ENCODE data around the gene ADAMTS19. TPM values are rescaled to one million over a fixed set of nuclear protein-coding genes. Genes with fewer than 3 reads are reported as not detected.
"Not testable (repeated sequence)": the region's sequence is repeated elsewhere in the genome, so short reads cannot be mapped to it uniquely, and the experiment has no call there.

The ADAMTS19 gene, protein sequence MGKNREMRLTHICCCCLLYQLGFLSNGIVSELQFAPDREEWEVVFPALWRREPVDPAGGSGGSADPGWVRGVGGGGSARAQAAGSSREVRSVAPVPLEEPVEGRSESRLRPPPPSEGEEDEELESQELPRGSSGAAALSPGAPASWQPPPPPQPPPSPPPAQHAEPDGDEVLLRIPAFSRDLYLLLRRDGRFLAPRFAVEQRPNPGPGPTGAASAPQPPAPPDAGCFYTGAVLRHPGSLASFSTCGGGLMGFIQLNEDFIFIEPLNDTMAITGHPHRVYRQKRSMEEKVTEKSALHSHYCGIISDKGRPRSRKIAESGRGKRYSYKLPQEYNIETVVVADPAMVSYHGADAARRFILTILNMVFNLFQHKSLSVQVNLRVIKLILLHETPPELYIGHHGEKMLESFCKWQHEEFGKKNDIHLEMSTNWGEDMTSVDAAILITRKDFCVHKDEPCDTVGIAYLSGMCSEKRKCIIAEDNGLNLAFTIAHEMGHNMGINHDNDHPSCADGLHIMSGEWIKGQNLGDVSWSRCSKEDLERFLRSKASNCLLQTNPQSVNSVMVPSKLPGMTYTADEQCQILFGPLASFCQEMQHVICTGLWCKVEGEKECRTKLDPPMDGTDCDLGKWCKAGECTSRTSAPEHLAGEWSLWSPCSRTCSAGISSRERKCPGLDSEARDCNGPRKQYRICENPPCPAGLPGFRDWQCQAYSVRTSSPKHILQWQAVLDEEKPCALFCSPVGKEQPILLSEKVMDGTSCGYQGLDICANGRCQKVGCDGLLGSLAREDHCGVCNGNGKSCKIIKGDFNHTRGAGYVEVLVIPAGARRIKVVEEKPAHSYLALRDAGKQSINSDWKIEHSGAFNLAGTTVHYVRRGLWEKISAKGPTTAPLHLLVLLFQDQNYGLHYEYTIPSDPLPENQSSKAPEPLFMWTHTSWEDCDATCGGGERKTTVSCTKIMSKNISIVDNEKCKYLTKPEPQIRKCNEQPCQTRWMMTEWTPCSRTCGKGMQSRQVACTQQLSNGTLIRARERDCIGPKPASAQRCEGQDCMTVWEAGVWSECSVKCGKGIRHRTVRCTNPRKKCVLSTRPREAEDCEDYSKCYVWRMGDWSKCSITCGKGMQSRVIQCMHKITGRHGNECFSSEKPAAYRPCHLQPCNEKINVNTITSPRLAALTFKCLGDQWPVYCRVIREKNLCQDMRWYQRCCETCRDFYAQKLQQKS
- not detected in 2 replicates for total RNA-seq (2014; rRNA removed; shearing (Covaris generic))

DNA sequence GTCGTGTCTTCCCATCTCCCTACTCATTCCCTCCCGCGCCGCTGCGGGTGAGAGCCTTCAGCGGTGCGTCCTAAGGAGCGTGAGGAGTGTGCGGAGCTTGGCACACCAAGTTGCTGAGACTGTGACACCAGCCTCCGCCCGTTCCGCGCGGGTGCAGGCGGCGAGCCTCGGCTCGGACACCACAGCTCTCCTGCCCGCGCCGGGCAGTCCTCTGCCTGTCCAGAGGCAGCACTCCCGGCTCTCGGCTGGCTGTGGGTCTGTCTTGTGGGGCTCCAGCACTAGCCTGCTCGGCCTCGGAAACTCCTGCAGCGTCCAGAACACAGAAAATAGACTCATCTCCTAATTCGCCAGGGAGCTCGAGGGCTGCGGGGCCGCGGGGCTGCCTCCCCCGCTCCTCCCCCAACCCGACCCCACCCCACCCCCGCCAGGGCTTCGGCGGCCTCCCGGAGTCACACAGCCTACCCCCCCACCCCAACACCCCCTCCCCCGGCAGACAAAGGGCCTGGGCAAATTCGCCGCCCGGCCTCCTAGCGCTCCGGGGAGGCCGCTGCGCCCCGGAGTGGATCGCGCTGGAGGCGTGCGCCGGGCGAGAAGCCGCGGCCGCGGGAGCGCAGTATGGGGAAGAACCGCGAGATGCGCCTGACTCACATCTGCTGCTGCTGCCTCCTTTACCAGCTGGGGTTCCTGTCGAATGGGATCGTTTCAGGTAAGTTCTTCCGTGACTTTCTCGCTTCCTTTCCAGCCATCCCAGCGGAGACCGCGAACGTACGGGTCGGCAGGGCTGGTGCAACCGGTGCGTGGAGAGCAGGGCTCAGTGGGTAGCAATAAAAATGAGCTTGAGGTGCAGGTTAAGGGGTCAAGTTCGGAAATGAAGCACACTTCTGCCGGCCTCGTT, at the start of gene ADAMTS19:
ADAMTS19 (plus strand) TSS at position 522 of the 895 bp plus-strand sequence; CDS start at position 616, 94 bp downstream.
- no peak for DNase-seq (ENCODE audit: low spot score)

DNA sequence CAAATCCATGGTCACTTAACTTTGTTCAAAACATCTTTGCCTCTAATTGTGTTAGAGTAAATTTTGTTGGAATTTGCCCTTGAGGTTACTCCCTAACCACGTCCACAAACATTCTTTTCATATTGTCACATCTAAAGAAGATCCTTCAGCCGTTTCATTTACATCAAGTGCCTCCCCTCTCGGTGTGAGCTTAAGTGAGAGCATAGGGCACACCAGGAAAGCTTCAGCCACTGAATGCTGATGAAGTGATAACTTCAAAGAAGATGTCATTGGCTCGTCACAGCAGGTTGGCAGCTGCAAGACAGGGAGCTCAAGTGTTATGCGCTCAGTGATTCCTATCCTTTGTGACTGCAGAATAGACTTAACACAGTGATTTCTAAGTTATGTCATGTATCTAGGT, 49.6 kb upstream of the ADAMTS19 start:
- no peak for DNase-seq (ENCODE audit: low spot score)

DNA sequence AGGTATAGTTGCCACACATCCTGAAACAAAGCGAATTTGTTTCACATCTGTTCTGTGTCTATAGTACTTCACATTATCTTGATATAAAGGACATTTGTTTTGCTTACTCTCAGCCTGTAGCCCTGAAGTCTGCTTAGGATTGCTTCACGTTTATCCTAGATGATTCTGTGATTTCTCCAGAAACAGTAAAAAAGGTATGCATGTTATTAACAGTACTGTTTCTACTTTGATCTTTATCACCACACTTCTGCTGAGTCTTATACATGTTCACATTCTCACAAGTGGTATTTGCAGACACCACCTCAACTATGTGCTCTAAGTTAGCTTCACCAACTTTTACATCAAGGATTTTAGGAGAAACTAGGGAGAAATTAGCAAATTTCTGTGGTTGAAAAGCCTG, 47.4 kb upstream of the ADAMTS19 start:
- DNase-seq (ENCODE audit: low spot score): no peak

DNA sequence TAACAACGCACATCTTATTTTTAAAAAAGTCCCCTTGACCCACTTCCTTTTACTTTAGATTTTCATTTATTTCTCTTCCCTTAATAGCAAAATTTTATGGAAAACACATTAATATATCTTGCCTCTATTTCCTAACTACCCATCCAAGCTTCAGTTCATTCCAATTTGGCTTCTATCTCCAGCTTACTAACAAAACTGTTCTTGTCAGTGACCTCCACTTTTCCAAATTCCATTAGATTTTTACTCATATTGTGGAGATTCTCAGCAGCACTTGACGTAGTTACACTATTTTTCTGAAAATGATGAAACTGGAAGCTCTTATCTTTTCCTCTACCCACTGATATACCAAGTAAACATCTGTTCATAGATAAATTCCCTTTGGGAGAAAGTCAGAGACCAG, 46.5 kb upstream of the ADAMTS19 start:
- DNase-seq (ENCODE audit: low spot score): no peak

DNA sequence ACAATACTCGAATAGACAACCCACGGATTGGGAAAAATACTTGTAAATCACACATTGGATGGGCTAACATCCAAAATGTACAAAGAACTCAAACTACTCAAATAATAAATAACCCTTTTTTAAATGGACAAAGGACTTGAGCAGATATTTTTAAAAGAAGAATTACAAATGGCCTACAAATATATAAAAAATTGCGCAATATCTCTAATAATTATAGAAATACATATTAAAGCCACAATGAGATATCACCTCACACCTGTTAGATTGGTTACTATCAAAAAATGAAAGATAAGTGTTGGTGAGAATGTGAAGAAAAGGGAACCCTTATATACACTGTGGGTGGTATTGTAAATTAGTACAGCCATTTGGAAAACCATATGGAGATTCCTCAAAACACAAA, 40.8 kb upstream of the ADAMTS19 start:
- DNase-seq (ENCODE audit: low spot score): no peak

DNA sequence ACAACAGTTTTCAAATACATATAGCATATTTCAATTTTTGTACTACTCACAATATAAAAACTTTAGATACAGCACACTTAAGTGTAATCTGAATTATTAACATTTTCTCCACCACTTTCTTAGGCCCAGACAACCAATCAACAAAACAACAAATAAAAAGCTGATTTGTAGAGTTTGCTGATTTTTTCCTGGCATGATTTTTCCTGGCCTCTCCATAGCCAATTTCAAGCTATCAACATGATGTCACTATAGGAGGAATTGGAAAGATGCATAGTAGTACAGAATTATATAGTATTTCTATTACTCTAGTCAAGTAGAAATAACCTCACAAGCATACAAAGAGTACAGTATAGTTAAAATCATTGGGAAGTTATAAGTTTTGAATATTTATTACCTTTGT, 35.1 kb upstream of the ADAMTS19 start:
- no peak for DNase-seq (ENCODE audit: low spot score)

DNA sequence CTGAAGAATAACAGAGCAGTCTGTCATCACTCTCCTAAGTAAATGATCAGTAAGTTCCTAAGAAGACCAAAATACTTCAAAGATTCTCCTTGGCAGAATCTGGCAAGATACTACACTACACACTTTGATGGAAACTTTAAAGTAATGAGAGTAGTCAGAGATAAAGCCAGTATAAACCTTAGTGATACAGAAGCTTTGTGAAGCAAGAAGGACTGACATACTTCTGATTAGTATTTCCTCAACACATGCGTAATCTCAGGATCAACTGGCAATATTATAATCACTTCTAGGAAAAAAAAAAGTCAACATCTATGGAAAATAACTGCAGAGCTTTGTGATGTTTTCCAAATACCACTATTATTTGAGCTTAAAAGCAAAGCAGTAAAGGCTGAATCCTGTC, 34.0 kb upstream of the ADAMTS19 start:
- no peak for DNase-seq (ENCODE audit: low spot score)

DNA sequence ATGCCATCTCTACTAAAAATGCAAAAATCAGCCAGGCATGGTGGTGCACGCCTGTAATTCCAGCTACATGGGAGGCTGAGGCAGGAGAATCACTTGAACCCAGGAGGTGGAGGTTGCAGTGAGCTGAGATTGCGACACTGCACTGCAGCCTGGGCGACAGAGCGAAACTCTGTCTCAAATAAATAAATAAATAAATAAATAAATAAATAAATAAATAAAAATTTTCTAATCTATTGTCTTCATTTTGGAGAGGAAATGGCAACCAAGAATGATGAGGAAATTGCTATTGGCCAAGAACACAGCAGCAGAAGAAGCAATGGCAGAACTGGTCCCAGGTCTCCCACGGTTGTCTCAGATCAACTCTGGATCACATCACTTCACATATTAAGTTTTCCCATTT, 31.5 kb upstream of the ADAMTS19 start:
- not testable (repeated sequence) for DNase-seq (ENCODE audit: low spot score)

DNA sequence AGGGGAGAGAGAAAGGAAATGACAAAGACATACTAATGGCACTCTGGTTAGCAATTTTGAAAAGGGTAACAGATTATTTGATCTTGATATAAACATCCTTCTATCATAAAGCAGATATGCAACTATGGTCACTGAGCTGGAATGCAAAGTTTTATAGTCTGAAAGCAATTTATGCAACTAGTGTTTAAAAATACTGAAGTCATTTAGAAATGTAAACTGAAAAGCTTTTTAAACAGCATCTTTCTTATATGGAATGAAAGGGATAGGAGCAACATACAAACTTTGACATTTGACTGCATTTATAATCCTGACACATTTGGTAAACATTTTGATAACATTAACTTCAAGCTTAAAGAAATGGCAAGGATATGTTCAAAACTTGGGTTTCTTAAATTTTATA, 28.7 kb upstream of the ADAMTS19 start:
- DNase-seq (ENCODE audit: low spot score): no peak

DNA sequence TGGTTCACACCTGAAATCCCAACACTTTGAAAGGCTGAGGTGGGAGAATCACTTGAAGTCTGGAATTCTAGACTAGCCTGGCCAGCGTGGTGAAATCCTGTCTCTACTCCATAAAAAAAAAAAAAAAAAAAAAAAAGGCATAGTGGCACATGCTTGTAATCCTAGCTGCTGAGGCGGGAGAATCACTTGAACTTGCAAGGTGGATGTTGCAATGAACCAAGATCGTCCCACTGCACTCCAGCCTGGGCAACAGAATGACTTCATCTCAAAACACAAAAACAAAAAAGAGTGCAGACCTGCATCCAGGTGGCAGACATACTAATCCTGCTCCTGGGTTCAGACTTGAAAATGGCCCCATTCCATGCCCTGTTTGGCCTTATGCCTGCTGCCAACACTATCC, 21.8 kb upstream of the ADAMTS19 start:
- no peak for DNase-seq (ENCODE audit: low spot score)

DNA sequence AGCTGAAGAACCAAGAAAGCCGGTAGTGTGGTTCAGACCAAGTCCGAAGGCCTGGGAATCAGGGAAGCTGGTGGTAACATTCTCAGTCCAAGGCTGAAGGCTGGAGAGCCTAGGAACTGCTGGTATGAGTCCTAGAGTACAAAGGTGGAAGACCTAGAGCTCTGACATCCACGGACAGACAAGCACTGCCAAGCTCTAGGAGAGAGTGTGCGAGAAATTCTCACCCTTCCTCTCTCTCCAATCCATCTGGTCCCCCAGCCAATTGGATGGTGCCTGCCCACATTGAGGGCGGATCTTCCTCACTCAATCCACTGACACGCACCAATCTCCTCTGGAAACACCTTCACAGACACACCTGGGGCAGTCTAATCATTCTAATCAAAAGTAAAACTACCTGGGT, 19.7 kb upstream of the ADAMTS19 start:
- no peak for DNase-seq (ENCODE audit: low spot score)

DNA sequence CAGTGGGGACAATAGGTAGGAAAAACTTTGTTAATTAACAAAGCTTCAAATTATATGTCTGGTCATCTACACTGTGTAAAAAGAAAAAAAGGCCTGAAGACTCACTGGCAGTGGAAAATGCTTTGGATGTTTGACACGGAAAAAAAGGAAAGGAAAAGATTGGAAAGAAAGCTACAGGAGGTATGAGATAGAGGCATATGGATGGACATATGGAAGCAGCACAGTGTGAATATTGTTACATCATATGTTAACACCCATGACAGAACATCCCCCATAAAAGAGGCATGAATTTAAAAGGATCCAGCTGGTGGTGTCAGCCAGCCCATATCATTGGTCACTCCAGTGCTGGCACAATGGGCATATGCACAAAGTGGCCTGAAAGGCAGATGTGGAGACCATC, 19.0 kb upstream of the ADAMTS19 start:
- no peak for DNase-seq (ENCODE audit: low spot score)

DNA sequence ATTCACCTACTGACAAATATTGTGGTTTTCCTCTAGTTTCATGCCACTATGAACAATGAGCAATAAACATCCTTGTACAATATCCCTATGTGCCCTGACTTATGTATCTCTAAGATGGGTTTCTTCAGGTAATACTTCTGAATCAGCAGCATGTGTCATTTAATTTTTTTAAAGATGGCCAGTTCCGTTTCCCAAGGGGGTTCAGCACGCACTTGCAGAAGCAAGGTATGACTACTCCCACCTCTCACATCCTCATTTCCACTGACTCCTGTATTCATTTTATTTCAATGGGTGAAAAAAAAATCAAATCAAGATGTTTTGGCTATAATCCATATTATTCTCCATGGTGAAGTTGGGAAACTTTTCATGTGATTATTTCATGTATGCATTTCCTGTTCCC, 14.7 kb upstream of the ADAMTS19 start:
- DNase-seq (ENCODE audit: low spot score): no peak

DNA sequence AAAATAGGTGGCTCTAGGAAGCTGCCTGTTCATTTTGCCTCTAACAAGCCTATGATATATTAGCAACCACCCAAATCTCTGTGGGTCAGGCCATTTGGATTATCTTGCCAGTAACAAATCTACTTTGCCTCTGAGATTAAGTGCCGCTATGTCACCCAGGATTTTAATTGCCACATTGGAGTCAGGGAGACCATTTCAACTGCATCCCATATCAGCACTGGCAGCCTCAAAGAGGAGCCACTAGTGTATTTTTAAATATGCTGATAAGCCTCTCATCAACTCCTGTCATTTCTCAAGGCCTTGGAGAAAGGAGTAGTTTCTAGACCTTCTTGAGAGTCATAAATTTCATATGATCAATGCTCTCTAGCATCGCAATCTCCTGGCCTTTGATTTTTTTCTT, 12.1 kb upstream of the ADAMTS19 start:
- no peak for DNase-seq (ENCODE audit: low spot score)

DNA sequence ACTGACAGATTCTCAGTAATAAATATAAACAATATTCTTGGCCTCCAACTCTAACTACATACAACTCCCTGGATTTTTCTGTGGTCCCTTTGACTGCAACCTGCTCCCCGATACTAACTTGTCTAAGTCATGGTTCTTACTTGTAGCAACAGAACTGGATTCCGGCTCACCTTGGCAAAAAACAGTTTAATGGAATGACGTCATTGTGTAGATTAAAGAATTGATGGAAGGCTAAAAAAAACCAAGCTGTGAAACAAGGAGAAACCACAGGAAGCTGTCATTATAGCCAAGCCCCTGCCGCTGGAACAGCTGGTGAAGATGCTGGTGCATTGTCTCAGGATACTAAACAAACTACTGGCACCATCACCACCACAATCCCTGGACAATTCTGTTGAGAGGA, 11.4 kb upstream of the ADAMTS19 start:
- no peak for DNase-seq (ENCODE audit: low spot score)

DNA sequence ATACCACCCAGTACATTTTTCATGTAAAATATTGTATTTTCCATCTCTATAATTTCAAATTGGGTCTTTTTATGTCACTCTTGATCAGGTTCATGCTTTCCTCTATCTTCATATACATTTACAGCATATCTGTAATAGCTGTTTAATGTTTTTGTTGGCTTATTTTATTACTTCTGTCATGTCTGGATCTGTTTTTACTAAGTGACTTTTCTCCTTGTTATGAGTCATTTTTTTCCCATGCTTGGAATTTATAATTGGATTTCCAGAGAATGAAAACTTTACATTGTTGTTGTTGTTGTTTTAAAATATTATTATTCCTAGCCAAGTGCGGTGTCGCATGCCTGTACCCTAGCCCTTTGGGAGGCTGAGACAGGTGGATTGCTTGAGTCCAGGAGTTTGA, 5.6 kb upstream of the ADAMTS19 start:
- no peak for DNase-seq (ENCODE audit: low spot score)

DNA sequence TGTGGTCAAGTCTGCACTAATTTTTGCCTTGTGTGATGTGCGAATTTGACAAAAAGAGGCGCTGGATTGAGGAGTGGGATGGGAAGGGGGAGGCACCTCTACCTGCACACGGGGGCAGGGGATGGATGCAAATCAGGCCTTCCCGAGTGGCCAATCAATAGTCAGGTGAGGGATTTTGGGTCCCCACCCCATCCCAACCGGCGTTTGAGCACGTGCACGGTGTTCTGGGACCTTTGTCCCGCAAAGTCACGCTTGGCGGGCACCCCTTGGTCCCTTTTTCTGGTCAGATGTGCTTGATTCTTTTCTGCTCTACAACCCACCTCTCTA, 685 bp upstream of the ADAMTS19 start:
- no peak for DNase-seq (ENCODE audit: low spot score)

DNA sequence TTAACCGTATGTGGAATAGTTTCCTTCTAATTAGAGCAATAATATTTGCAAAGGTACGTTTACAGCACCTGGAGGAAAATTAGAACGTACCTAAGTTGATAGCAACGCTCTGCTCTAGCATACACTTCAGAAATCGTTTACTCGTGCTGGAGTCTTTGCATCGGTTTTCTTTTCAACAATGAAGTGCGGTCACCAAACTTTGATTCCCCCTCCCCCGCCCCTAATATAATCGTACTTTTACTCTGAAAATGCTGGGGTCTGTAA, 506 bp downstream of the ADAMTS19 start:
- DNase-seq (ENCODE audit: low spot score): no peak

DNA sequence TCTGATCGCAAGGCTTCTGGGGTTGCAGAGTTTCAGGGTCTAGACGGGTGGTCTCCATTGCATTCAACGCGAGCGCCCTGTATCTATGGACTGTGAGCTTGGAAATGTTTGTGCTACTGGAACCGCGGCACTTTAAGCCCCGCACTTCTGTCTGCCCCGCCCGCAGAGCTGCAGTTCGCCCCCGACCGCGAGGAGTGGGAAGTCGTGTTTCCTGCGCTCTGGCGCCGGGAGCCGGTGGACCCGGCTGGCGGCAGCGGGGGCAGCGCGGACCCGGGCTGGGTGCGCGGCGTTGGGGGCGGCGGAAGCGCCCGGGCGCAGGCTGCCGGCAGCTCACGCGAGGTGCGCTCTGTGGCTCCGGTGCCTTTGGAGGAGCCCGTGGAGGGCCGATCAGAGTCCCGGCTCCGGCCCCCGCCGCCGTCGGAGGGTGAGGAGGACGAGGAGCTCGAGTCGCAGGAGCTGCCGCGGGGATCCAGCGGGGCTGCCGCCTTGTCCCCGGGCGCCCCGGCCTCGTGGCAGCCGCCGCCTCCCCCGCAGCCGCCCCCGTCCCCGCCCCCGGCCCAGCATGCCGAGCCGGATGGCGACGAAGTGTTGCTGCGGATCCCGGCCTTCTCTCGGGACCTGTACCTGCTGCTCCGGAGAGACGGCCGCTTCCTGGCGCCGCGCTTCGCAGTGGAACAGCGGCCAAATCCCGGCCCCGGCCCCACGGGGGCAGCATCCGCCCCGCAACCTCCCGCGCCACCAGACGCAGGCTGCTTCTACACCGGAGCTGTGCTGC, 1.0 kb downstream of the ADAMTS19 start:
- no peak for DNase-seq (ENCODE audit: low spot score)

DNA sequence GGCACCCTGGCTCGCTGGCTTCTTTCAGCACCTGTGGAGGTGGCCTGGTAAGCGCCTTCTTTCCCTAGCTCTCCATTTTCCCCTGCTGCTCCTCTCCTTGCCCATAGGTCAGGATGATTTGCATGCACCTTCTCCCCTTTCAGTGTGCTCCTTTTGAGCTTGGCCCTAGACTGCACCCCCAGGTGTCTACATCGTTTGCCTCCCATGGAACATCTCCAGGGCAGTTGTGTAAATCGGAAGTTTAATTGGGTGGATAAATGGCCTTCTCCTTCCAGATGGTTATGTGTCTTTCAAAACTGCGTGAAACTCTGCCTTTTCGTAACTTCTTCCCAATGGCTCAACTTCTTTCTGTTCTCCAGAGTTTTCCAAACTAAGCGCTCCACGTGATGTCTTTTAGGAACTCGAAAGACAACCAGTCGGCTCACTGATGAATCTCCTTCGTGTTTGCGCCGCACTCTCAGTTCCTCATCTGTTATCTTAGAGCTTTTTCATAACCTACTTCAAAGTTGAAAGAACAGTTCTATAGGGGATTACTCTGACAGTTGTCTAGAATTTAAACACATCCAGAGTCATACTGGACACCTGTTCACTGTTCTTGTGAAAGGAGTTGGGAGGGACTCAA, 1.7 kb downstream of the ADAMTS19 start:
- no peak for DNase-seq (ENCODE audit: low spot score)
